K562 (cell line): Measurements from ENCODE around the gene AFF1. TPM values are rescaled to one million over a fixed set of nuclear protein-coding genes. Genes with fewer than 3 reads are reported as not detected.

ENCODE experiments used
- CTBP1 ChIP-seq: fragments of 450-650 bp; IDR thresholded peaks from 2 replicates; pipeline ENCODE4 v1.6.1; 2016; ENCODE audit warnings: borderline replicate concordance
- ESRRB ChIP-seq: fragments of 250-450 bp; sonication (Bioruptor Pico); IDR thresholded peaks from 2 replicates; pipeline ENCODE4 v1.5.0; 2020; ENCODE audit warnings: mild to moderate bottlenecking, moderate library complexity, borderline replicate concordance
- ILF3 ChIP-seq: fragments of 450-650 bp; IDR thresholded peaks from 2 replicates; pipeline ENCODE4 v1.6.1; 2018; ENCODE audit warnings: antibody characterized with exemption, mild to moderate bottlenecking, moderate library complexity, borderline replicate concordance
- MYNN ChIP-seq, 2 experiments: sonication (generic); formaldehyde crosslinking in 1 of 2; IDR thresholded peaks; 2 replicates each; pipeline versions ENCODE4 v1.5.0 to v1.6.1; 2016 to 2020; ENCODE audit warnings: antibody characterized with exemption in 1 of 2, missing genetic modification reagents in 1 of 2
- PCBP1 ChIP-seq: fragments of 200-400 bp; formaldehyde crosslinking; IDR thresholded peaks from 2 replicates; pipeline ENCODE4 v1.6.1; 2018; ENCODE audit warnings: mild to moderate bottlenecking, low read depth, low read length; ENCODE audit not compliant: poor library complexity, severe bottlenecking
- PML ChIP-seq: IDR thresholded peaks from 2 replicates; pipeline ENCODE4 v1.6.1; 2012; ENCODE audit warnings: low read length, inconsistent platforms
- SAP30 ChIP-seq: fragments of 200-600 bp; sonication (generic); IDR thresholded peaks from 2 replicates; pipeline ENCODE4 v1.6.1; 2012; ENCODE audit warnings: borderline replicate concordance, low read depth, mild to moderate bottlenecking, moderate library complexity, low read length, control low read depth, inconsistent platforms; ENCODE audit not compliant: insufficient read depth, poor library complexity, severe bottlenecking
- SRSF3 ChIP-seq: fragments of 200-400 bp; formaldehyde crosslinking; IDR thresholded peaks from 2 replicates; pipeline ENCODE4 v1.6.1; 2016; ENCODE audit warnings: mild to moderate bottlenecking, low read length, moderate library complexity; ENCODE audit not compliant: insufficient read depth
- polyA plus RNA-seq, 8 experiments: library from polyadenylated mRNA; depleted of rRNA in 4 of 8; stranded (reverse) in 5 of 8; unstranded in 3 of 8; fragments of >200 nt; fragmentation: Nextera tagmentation in 2 of 8; fragmentation: Illumina TruSeq in 1 of 8; extraction: Ambion mirVana in 2 of 8; extraction: Trizol in 1 of 8; gene quantifications; 2 replicates each; pipeline versions ENCODE4 v1.2.1 to v1.2.3, GENCODE V29; 2011 to 2014; ENCODE audit warnings: inconsistent platforms in 1 of 8, missing spikeins in 1 of 8
- total RNA-seq, 7 experiments: library from RNA; depleted of rRNA in 6 of 7; stranded (reverse); fragments of >200 nt in 6 of 7; fragmentation: Illumina TruSeq in 2 of 7; extraction: Trizol in 2 of 7; gene quantifications; 2 replicates each; pipeline versions ENCODE4 v1.2.1 to v1.2.3, GENCODE V29; 2011 to 2021; ENCODE audit warnings: low replicate concordance in 1 of 7
- TF ChIP-seq, protein P1 (sequence below): conservative IDR thresholded peaks from 2 replicates; pipeline ENCODE4 v1.6.1; 2011; ENCODE audit warnings: low read depth, mild to moderate bottlenecking, low read length; ENCODE audit not compliant: control insufficient read depth
- TF ChIP-seq, protein P2 (sequence below): fragments of 450-650 bp; conservative IDR thresholded peaks from 2 replicates; pipeline ENCODE4 v1.6.1; 2016; ENCODE audit warnings: missing genetic modification characterization, low read depth, mild to moderate bottlenecking, missing compliant biosample characterization, moderate library complexity
- TF ChIP-seq, protein P3 (sequence below), 2 experiments: fragments of 200-800 bp in 1 of 2; sonication (Bioruptor generic) in 1 of 2; sonication (generic) in 1 of 2; formaldehyde crosslinking in 1 of 2; IDR thresholded peaks in 1 of 2; conservative IDR thresholded peaks in 1 of 2; 2 replicates each; pipeline versions ENCODE4 v1.5.0 to v1.6.1; 2016 to 2020; ENCODE audit warnings: missing compliant biosample characterization in 1 of 2, missing genetic modification characterization in 1 of 2, missing genetic modification reagents in 1 of 2
- TF ChIP-seq, protein P4 (sequence below): sonication (generic); formaldehyde crosslinking; IDR thresholded peaks from 2 replicates; pipeline ENCODE4 v1.8.0; 2022; ENCODE audit warnings: mild to moderate bottlenecking, missing genetic modification reagents
- TF ChIP-seq, protein P5 (sequence below): fragments of 200-800 bp; sonication (Bioruptor generic); IDR thresholded peaks from 2 replicates; pipeline ENCODE4 v1.6.1; 2017; ENCODE audit warnings: missing genetic modification characterization, missing compliant biosample characterization

AFF1 gene
- total and polyA plus RNA-seq, 9 of the 15 experiments (the other 6 are each of a cell fraction or from before 2014, with no cell fraction given): 4.1 to 47.5 (median 17.2) TPM

DNA sequence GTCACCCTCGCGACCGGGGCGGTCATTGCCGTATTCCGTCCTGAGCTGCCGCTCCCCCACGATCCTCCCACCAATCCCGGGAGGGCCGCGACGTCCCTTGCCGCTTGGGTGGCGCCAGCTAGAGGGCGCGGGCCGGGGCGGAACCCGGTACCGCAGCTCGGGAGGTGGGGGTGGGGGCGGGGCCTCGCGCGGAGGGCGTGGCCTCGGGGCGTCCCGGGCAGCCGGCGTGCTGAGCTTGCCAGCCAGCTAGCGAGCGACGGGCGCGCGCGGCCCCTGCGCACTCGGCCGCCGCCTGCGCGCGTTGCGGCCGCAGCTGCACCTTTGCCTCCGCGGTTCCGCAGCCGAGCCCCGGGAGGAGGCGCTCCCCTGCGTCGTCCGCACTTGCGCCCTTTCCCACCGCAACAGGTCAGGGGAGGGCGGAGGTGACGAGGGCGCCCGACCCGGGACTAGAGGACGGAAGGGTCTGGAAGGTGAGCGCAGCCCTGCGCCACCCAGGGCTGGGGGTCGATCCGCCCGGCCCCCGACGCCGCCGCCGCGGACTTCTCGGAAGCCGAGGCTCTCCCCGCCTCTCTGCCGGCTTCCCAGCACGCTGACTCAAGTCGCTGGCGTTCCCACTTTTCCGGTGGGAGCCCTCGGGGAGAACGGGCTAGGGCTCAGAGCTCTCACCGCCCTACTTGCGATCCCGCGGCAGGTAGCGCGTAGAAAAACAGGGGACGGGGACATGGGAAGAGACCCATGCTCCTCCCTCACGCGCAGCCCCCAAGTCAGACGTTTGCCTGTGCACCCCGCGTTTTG, at the start of gene AFF1 (continued):
- TF ChIP-seq, protein P1, sequence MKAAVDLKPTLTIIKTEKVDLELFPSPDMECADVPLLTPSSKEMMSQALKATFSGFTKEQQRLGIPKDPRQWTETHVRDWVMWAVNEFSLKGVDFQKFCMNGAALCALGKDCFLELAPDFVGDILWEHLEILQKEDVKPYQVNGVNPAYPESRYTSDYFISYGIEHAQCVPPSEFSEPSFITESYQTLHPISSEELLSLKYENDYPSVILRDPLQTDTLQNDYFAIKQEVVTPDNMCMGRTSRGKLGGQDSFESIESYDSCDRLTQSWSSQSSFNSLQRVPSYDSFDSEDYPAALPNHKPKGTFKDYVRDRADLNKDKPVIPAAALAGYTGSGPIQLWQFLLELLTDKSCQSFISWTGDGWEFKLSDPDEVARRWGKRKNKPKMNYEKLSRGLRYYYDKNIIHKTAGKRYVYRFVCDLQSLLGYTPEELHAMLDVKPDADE: peak; percentile 20; the same call in 1 of the 2 replicates
- TF ChIP-seq ESRRB: no peak
- peak; percentile 65 for TF ChIP-seq SAP30
- TF ChIP-seq MYNN (IDR thresholded peaks at IDR 0.05): 0 out of 2 replicates have a peak, but pooled peaks have one; percentile 48
- no peak for TF ChIP-seq MYNN (CRISPR knock-in tag; IDR thresholded peaks at IDR 0.05)
- TF ChIP-seq, protein P2, sequence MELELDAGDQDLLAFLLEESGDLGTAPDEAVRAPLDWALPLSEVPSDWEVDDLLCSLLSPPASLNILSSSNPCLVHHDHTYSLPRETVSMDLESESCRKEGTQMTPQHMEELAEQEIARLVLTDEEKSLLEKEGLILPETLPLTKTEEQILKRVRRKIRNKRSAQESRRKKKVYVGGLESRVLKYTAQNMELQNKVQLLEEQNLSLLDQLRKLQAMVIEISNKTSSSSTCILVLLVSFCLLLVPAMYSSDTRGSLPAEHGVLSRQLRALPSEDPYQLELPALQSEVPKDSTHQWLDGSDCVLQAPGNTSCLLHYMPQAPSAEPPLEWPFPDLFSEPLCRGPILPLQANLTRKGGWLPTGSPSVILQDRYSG (tag): no peak
- TF ChIP-seq CTBP1: peak; percentile 99
- TF ChIP-seq SRSF3: no peak
- TF ChIP-seq, protein P3, sequence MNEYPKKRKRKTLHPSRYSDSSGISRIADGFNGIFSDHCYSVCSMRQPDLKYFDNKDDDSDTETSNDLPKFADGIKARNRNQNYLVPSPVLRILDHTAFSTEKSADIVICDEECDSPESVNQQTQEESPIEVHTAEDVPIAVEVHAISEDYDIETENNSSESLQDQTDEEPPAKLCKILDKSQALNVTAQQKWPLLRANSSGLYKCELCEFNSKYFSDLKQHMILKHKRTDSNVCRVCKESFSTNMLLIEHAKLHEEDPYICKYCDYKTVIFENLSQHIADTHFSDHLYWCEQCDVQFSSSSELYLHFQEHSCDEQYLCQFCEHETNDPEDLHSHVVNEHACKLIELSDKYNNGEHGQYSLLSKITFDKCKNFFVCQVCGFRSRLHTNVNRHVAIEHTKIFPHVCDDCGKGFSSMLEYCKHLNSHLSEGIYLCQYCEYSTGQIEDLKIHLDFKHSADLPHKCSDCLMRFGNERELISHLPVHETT (CRISPR knock-in tag; conservative IDR thresholded peaks at IDR 0.05 in 1 of 2, IDR thresholded peaks at IDR 0.05 in 1 of 2): peak in 1 of 2 experiments; percentile 99; a peak in 2 of 4 replicates
- TF ChIP-seq, protein P4, sequence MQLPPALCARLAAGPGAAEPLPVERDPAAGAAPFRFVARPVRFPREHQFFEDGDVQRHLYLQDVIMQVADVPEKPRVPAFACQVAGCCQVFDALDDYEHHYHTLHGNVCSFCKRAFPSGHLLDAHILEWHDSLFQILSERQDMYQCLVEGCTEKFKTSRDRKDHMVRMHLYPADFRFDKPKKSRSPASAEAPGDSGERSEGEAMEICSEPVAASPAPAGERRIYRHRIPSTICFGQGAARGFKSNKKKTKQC: no peak
- TF ChIP-seq, protein P5, sequence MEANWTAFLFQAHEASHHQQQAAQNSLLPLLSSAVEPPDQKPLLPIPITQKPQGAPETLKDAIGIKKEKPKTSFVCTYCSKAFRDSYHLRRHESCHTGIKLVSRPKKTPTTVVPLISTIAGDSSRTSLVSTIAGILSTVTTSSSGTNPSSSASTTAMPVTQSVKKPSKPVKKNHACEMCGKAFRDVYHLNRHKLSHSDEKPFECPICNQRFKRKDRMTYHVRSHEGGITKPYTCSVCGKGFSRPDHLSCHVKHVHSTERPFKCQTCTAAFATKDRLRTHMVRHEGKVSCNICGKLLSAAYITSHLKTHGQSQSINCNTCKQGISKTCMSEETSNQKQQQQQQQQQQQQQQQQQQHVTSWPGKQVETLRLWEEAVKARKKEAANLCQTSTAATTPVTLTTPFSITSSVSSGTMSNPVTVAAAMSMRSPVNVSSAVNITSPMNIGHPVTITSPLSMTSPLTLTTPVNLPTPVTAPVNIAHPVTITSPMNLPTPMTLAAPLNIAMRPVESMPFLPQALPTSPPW (CRISPR knock-in tag): peak; percentile 82
- TF ChIP-seq PML: peak; percentile 7; the same call in 1 of the 2 replicates
- 0 out of 2 replicates have a peak, but pooled peaks have one; percentile 43 for TF ChIP-seq ILF3
- TF ChIP-seq PCBP1: peak; percentile 79
